Kidney epithelial cell (primary cell): ENCODE results near the gene PIGQ. TPM values are rescaled to one million over a fixed set of nuclear protein-coding genes. Genes with fewer than 3 reads are reported as not detected.

ENCODE experiments used
- DNase-seq: peaks from one replicate; pipeline ENCODE4 v3.0.0-alpha.2; 2010; ENCODE audit warnings: low read depth
- H3K27me3 ChIP-seq: 2 replicates; pipeline ENCODE4 v1.6.0; 2011; ENCODE audit warnings: low read length; ENCODE audit not compliant: control insufficient read depth, insufficient read depth
- H3K36me3 ChIP-seq: 2 replicates; pipeline ENCODE4 v1.5.1; 2011; ENCODE audit warnings: low read length; ENCODE audit not compliant: control insufficient read depth, insufficient read depth
- H3K4me3 ChIP-seq: 2 replicates; pipeline ENCODE4 v1.5.1; 2011; ENCODE audit warnings: low read depth, mild to moderate bottlenecking, control low read depth, low read length
- total RNA-seq: library from RNA; depleted of rRNA; stranded (reverse); fragments of >200 nt; gene quantifications from 2 replicates; pipeline ENCODE4 v1.2.3, GENCODE V29; 2015
- TF ChIP-seq, protein P1 (sequence below): IDR thresholded peaks from 2 replicates; pipeline ENCODE4 v1.5.1; 2011; ENCODE audit warnings: mild to moderate bottlenecking, moderate library complexity, low read length, control low read depth, inconsistent platforms; ENCODE audit not compliant: insufficient read depth, poor library complexity, severe bottlenecking

PIGQ gene
- total RNA-seq, 1 donor from 2014 or later: 54.9 TPM

DNA sequence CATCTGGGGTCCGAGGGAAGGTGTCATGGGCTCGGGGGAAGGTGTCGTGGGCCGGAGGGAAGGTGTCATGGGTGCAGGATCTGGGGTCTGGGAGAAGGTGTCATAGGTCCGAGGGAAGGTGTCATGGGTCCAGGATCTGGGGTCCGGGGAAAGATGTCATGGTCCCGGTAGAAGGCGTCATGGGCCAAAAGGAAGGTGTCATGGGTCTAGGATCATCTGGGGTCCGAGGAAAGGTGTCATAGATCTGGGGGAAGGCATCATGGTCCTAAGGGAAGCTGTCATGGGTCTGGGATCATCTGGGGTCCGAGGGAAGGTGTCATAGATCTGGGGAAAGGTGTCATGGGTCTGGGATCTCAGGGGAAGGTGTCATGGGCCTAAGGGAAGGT is 21.0 kb downstream of the PIGQ start:
- H3K27me3 ChIP-seq: no peaks in the 10 kb centered on the region
- no peak for DNase-seq
- TF ChIP-seq, protein P1, sequence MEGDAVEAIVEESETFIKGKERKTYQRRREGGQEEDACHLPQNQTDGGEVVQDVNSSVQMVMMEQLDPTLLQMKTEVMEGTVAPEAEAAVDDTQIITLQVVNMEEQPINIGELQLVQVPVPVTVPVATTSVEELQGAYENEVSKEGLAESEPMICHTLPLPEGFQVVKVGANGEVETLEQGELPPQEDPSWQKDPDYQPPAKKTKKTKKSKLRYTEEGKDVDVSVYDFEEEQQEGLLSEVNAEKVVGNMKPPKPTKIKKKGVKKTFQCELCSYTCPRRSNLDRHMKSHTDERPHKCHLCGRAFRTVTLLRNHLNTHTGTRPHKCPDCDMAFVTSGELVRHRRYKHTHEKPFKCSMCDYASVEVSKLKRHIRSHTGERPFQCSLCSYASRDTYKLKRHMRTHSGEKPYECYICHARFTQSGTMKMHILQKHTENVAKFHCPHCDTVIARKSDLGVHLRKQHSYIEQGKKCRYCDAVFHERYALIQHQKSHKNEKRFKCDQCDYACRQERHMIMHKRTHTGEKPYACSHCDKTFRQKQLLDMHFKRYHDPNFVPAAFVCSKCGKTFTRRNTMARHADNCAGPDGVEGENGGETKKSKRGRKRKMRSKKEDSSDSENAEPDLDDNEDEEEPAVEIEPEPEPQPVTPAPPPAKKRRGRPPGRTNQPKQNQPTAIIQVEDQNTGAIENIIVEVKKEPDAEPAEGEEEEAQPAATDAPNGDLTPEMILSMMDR: no peak
- H3K36me3 ChIP-seq: no peaks in the 10 kb centered on the region
- H3K4me3 ChIP-seq: peak overlapping the region; percentile 81

DNA sequence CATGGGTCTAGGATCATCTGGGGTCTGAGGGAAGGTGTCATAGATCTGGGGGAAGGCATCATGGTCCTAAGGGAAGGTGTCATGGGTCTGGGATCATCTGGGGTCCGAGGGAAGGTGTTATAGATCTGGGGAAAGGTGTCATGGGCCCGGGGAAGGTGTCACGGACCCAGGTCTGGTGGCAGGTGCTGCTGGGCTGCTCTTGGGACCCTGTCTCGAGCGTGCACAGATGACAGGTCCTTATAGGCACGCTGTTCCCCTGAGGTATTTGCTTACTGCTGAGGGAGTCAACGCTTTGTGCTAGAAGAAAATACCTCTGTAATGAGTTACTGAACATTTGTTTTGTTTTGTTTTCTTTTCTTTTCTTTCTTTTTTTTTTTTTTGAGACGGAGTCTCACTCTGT is 21.5 kb downstream of the PIGQ start:
- no peak for DNase-seq
- H3K27me3 ChIP-seq: no peaks in the 10 kb centered on the region
- TF ChIP-seq, protein P1: no peak

DNA sequence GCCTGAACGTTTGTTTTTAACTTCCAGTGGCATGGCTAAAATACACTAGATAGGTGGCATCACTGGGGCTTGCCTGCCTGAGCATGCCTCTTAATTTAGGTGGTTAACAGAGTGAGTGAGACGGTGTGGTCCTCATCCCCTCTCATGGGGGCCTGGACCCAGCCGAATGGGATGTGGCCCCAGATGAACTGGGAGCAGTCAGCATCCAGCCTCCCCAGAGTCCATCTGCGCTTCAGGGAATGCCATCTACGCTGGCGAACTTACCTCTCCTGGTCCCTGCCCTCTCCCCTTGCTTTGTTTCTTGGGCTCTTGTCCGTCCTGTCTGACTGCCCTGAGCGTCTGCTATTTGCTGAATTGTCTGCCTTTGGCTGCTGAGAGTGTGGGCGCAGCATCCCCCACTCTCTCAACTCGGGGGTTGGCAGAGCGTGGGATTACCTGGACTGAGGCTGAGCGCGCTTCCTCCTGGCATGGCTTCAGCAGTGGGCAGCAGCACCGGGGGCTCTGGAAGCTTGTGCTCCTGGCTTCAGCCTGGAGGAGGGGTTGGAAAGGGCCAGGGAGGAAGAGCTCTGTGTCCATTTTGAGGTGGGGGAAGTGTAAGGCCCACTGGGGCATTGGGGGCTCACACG is 22.2 kb downstream of the PIGQ start:
- H3K4me3 ChIP-seq: no peak overlapping the region
- no peaks in the 10 kb centered on the region for H3K36me3 ChIP-seq
- TF ChIP-seq, protein P1: no peak
- H3K27me3 ChIP-seq: no peaks in the 10 kb centered on the region
- DNase-seq: no peak

More for the DNA sequence above, 21.5 kb downstream of the PIGQ start:
- Histone ChIP-seq H3K36me3 (no peaks in the 10 kb centered on the region), H3K4me3 (no peak overlapping the region)

DNA sequence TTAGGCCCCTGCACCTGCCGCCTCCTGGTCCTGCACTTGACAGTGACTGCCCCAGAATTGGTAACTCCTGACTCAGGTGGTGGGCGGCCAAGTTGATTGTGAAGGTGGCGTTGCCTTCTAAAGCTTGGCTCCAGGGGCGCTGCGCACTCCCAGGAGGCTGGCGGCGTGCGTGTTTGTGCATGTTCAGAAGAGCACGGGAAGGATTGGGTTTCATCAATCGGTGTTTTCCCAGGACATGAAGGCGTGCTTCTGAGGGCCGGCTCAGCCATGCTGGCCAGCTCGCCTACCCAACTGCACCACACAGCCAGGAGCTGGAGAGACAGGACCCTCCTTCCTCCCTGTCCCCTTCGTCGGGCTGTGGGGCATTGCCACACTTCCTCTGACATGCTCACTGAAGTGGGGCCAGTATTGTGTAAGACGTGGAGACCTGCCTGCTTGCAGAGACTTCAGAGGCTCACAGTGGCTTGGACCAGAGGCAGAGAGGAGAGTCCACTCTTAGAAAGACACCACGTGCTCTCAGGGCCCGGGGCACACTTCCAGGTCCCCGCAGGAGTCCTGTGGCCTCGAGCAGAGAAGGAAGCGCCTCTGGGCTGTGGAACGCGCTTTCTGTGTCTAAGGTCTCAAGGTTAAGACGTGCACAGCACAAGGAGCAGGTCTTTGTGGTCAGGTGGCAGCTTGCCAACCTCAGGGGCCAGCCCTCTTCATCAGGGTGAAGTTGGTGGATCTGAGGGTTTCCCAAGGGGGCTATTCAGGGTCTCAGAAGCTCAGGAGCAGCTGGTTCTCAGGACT is 22.9 kb downstream of the PIGQ start:
- no peak for DNase-seq
- no peaks in the 10 kb centered on the region for H3K36me3 ChIP-seq
- H3K4me3 ChIP-seq: no peak overlapping the region
- no peaks in the 10 kb centered on the region for H3K27me3 ChIP-seq
- TF ChIP-seq, protein P1: peak; percentile 45

DNA sequence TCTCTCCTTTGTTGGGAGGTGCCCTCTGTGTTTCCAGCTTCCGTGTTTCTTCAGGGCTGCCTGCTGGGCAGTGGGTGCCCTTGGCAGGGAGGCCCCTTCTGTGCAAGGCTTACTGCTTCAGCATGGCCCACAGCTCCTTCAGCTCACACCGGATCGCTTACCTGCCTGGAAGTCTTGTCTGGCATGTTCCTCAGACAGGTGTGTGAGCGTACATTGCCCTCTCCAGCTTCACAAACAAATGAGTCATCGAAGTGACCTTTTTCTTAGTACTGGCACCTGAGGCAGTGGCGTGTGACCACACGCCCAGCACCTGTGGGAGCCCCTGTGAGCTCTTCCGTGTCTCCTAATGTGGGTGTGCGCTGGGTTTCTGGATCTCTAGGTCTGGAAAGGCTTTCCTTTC is 23.6 kb downstream of the PIGQ start:
- H3K27me3 ChIP-seq: no peaks in the 10 kb centered on the region
- DNase-seq: no peak
- no peak overlapping the region for H3K4me3 ChIP-seq
- no peaks in the 10 kb centered on the region for H3K36me3 ChIP-seq
- TF ChIP-seq, protein P1: no peak
